Right lobe of liver (tissue), 4 donors: ENCODE measurements around the gene TICAM1.

Source experiments
- POLR2A ChIP-seq: fragments of 450-650 bp; IDR thresholded peaks from one replicate; pipeline ENCODE4 v1.6.1; 2017; ENCODE audit warnings: antibody characterized with exemption, mild to moderate bottlenecking
- TF ChIP-seq, protein P1 (sequence below), 4 donors: fragments of 200-600 bp in 3 of 4; fragments of 450-650 bp in 1 of 4; IDR thresholded peaks; one replicate each; pipeline versions ENCODE4 v1.5.1 to v1.8.0; 2016 to 2022; ENCODE audit warnings: antibody characterized with exemption in 4 of 4, mild to moderate bottlenecking in 2 of 4
- donor health status: DM: no; HTN: no; CAD: no.
- donor health status: DM: no; HTN: no; CAD: no.
- donor health status: DM: no; HTN: yes; CAD: no.

- TF ChIP-seq, protein P1, sequence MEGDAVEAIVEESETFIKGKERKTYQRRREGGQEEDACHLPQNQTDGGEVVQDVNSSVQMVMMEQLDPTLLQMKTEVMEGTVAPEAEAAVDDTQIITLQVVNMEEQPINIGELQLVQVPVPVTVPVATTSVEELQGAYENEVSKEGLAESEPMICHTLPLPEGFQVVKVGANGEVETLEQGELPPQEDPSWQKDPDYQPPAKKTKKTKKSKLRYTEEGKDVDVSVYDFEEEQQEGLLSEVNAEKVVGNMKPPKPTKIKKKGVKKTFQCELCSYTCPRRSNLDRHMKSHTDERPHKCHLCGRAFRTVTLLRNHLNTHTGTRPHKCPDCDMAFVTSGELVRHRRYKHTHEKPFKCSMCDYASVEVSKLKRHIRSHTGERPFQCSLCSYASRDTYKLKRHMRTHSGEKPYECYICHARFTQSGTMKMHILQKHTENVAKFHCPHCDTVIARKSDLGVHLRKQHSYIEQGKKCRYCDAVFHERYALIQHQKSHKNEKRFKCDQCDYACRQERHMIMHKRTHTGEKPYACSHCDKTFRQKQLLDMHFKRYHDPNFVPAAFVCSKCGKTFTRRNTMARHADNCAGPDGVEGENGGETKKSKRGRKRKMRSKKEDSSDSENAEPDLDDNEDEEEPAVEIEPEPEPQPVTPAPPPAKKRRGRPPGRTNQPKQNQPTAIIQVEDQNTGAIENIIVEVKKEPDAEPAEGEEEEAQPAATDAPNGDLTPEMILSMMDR (IDR thresholded peaks at IDR 0.05): no peak
- no peak for TF ChIP-seq POLR2A
These were observed 62.4 kb downstream of the TICAM1 start for GRCh38 chr19:4768934-4769777.
